Measurements from ENCODE around the gene YJEFN3. TPM values are rescaled to one million over a fixed set of nuclear protein-coding genes. Genes with fewer than 3 reads are reported as not detected.

Gene YJEFN3
- total RNA-seq, 1 experiment from 2014 or later = 16.6 TPM

- Mint-ChIP-seq H3K36me3 (ENCODE audit: insufficient read depth in 1 of 3, low read depth in 3 of 3) (peaks cover 9 to 19% (median 15%) of the 10 kb centered on the region in 3 experiments; a peak in 6 of 7 replicates), H3K4me3 (no peak overlapping the region), H3K4me1 (peaks cover 55 to 64% of the 10 kb centered on the region in 2 experiments), H3K9me3 (no peaks in the 10 kb centered on the region), H3K27ac (peak overlapping the region in 1 of 3 experiments; percentile 92; a peak in 1 of 7 replicates), H3K27me3 (ENCODE audit: low read depth) (no peaks in the 10 kb centered on the region)
- H4K8ac ChIP-seq (replicated peaks; ENCODE audit: insufficient read length, low read depth, low read length) = no peak overlapping the region
- H2BK12ac ChIP-seq (ENCODE audit: insufficient read length, low read depth, low read length) = no peak overlapping the region
- H4K20me1 ChIP-seq (ENCODE audit: control insufficient read depth, insufficient read depth, insufficient read length) = peaks cover 4% of the 10 kb centered on the region
- no peaks in the 10 kb centered on the region for H3K9me3 ChIP-seq (ENCODE audit: control insufficient read depth, low read depth, low read length)
- no peak overlapping the region for H4K5ac ChIP-seq (ENCODE audit: insufficient read length, low read depth, low read length)
- no peak overlapping the region for H2AFZ ChIP-seq (ENCODE audit: low read length)
- H2BK15ac ChIP-seq (ENCODE audit: low read depth, low read length) = no peak overlapping the region
- H2AK5ac ChIP-seq (ENCODE audit: insufficient read length, low read length) = no peak overlapping the region
- H3K27me3 ChIP-seq (ENCODE audit: insufficient read depth, low read length) = no peaks in the 10 kb centered on the region
- no peak for TF ChIP-seq CTCF (conservative IDR thresholded peaks at IDR 0.05)
- H3K4ac ChIP-seq (ENCODE audit: low read depth, low read length) = no peak overlapping the region
- no peak overlapping the region for H2BK5ac ChIP-seq (ENCODE audit: insufficient read length, low read length)
- no peaks in the 10 kb centered on the region for H3K79me1 ChIP-seq (ENCODE audit: insufficient read depth, low read depth, low read length, poor library complexity, severe bottlenecking)
- no peak overlapping the region for H3K9ac ChIP-seq (ENCODE audit: extremely low read depth, insufficient read length, low read length)
- no peak for DNase-seq
- H3K56ac ChIP-seq (ENCODE audit: insufficient read length, low read depth, low read length) = no peak overlapping the region
- peaks cover 11% of the 10 kb centered on the region; the same call in 1 of the 2 replicates for H3K79me2 ChIP-seq (ENCODE audit: insufficient read depth, low read length)
- no peak overlapping the region for H3K27ac ChIP-seq (ENCODE audit: insufficient read length, low read depth, low read length)
- H3K23ac ChIP-seq (ENCODE audit: insufficient read length, low read depth, low read length) = no peak overlapping the region
- H2BK120ac ChIP-seq (ENCODE audit: low read depth, low read length, poor library complexity, severe bottlenecking) = no peak overlapping the region
- no peak overlapping the region for H3T11ph ChIP-seq (ENCODE audit: low read length)
- no peak overlapping the region for H4K91ac ChIP-seq (ENCODE audit: insufficient read length, low read depth, low read length)
- peaks cover 9% of the 10 kb centered on the region; the same call in 1 of the 2 replicates for H3K4me1 ChIP-seq (ENCODE audit: insufficient read depth, low read length)
- no peak overlapping the region for H3K18ac ChIP-seq (ENCODE audit: insufficient read length, low read depth, low read length)
- H3K4me2 ChIP-seq (ENCODE audit: insufficient read depth, insufficient read length, low read length) = no peak overlapping the region
- WGBS (ENCODE audit: extremely low coverage, insufficient read length, low lambda C conversion rate) = no CpG with 5 or more reads among the region's 5 CpGs
- H3K23me2 ChIP-seq (ENCODE audit: insufficient read length, low read depth, low read length, poor library complexity, severe bottlenecking) = no peaks in the 10 kb centered on the region
- H2BK20ac ChIP-seq (ENCODE audit: low read depth, low read length, poor library complexity, severe bottlenecking) = no peak overlapping the region
- no peak overlapping the region for H3K14ac ChIP-seq (ENCODE audit: insufficient read depth, low read length)
Measured at GRCh38 chr19:19485998-19486290, 42.8 kb upstream of the YJEFN3 start.

Data from H9 (cell line).